Stomach (tissue), 4 donors: ENCODE results near the gene RPL10A.

ENCODE experiments used
- CTCF ChIP-seq, 7 experiments: fragments of 450-650 bp in 4 of 7; fragments of 200-600 bp in 3 of 7; sonication (generic) in 3 of 7; IDR thresholded peaks; one replicate each; pipeline ENCODE4 v1.5.1; 2016 to 2019; ENCODE audit warnings: antibody characterized with exemption in 7 of 7, control low read depth in 2 of 7, mild to moderate bottlenecking in 1 of 7
- EP300 ChIP-seq: sonication (generic); formaldehyde crosslinking; IDR thresholded peaks from one replicate; pipeline ENCODE4 v1.6.1; 2017; ENCODE audit warnings: antibody characterized with exemption
- POLR2A ChIP-seq, 4 donors: fragments of 450-650 bp; IDR thresholded peaks; one replicate each; pipeline ENCODE4 v1.6.1; 2016; ENCODE audit warnings: antibody characterized with exemption in 4 of 4, control low read depth in 2 of 4, mild to moderate bottlenecking in 1 of 4, moderate library complexity in 1 of 4
- POLR2AphosphoS5 ChIP-seq, 3 donors: sonication (generic); formaldehyde crosslinking; IDR thresholded peaks; one replicate each; pipeline ENCODE4 v1.6.1; 2016; ENCODE audit warnings: antibody characterized with exemption in 3 of 3

GRCh38 chr6:35426074-35426473 is 42.1 kb upstream of the RPL10A start:
- TF ChIP-seq POLR2AphosphoS5 (IDR thresholded peaks at IDR 0.05) = no peak
- TF ChIP-seq CTCF (IDR thresholded peaks at IDR 0.05) = no peak
- TF ChIP-seq POLR2A (IDR thresholded peaks at IDR 0.05) = no peak
- no peak for TF ChIP-seq EP300
